H1 (cell line): ENCODE data around the gene KCNAB3. TPM values are rescaled to one million over a fixed set of nuclear protein-coding genes. Genes with fewer than 3 reads are reported as not detected.

Source experiments
- CTCF ChIA-PET: fragments of 300-600 bp; sonication (Branson Sonifier 250); formaldehyde crosslinking; loops from one replicate; lab custom pipeline; 2021; ENCODE audit not compliant: partially characterized antibody; lab: Charles Lee
- POLR2A ChIA-PET: fragments of 300-600 bp; sonication (Branson Sonifier 250); formaldehyde crosslinking; loops from one replicate; lab custom pipeline; 2021; ENCODE audit warnings: inconsistent platforms; ENCODE audit not compliant: partially characterized antibody; lab: Charles Lee
- DNase-seq, 2 experiments: peaks; one replicate each; pipeline versions ENCODE4 v3.0.0 to v3.0.0-alpha.2; 2010 to 2022; ENCODE audit warnings: low spot score in 2 of 2, low read depth in 1 of 2, mixed read lengths in 1 of 2
- FAIRE-seq: peaks from 2 replicates; lab custom pipeline; 2011; peaks lifted over from hg19 to GRCh38; lab: Jason Lieb, UNC
- H2AFZ ChIP-seq: 2 replicates; pipeline ENCODE4 v1.8.1; 2012; ENCODE audit warnings: low read length, inconsistent platforms
- H2AK5ac ChIP-seq: 2 replicates; pipeline ENCODE4 v1.6.1; 2013; ENCODE audit warnings: low read depth, low read length
- H2BK120ac ChIP-seq: replicated peaks from 2 replicates; pipeline ENCODE3; 2013; ENCODE audit warnings: low read depth, low read length, inconsistent platforms
- H2BK12ac ChIP-seq: 2 replicates; pipeline ENCODE4 v1.6.1; 2013; ENCODE audit warnings: low read depth, low read length
- H2BK15ac ChIP-seq: 2 replicates; pipeline ENCODE4 v1.6.1; 2013; ENCODE audit warnings: low read length
- H2BK20ac ChIP-seq: 2 replicates; pipeline ENCODE4 v1.6.1; 2013; ENCODE audit warnings: low read length
- H2BK5ac ChIP-seq: 2 replicates; pipeline ENCODE4 v1.6.1; 2013; ENCODE audit warnings: low read depth, low read length
- H3K14ac ChIP-seq: 2 replicates; pipeline ENCODE4 v1.6.1; 2013; ENCODE audit warnings: inconsistent platforms; ENCODE audit not compliant: insufficient read length
- H3K18ac ChIP-seq: 2 replicates; pipeline ENCODE4 v1.6.1; 2013; ENCODE audit warnings: low read length; ENCODE audit errors: extremely low read depth
- H3K23ac ChIP-seq: 2 replicates; pipeline ENCODE4 v1.6.1; 2013; ENCODE audit warnings: inconsistent platforms; ENCODE audit not compliant: insufficient read length
- H3K23me2 ChIP-seq: 2 replicates; pipeline ENCODE4 v1.6.1; 2013; ENCODE audit warnings: low read depth, low read length
- H3K27ac ChIP-seq: 2 replicates; pipeline ENCODE4 v1.6.1; 2011; ENCODE audit warnings: low read depth, low read length, inconsistent platforms
- H3K27me3 ChIP-seq, 4 experiments: replicated peaks in 1 of 4; 1 replicate in 1 of 4; 2 replicates in 3 of 4; pipeline versions ENCODE4 v1.6.1 to v1.8.1; 2011 to 2013; ENCODE audit warnings: low read length in 3 of 4, mild to moderate bottlenecking in 3 of 4, inconsistent platforms in 2 of 4, mixed read lengths in 2 of 4, moderate library complexity in 1 of 4; ENCODE audit not compliant: control insufficient read depth in 3 of 4, insufficient read depth in 3 of 4; ENCODE audit errors: extremely low read depth in 1 of 4
- H3K36me3 ChIP-seq, 4 experiments: 2 replicates each; pipeline versions ENCODE4 v1.6.1 to v1.8.1; 2011 to 2013; ENCODE audit warnings: mild to moderate bottlenecking in 4 of 4, low read length in 3 of 4, moderate library complexity in 2 of 4, control low read depth in 1 of 4, inconsistent platforms in 1 of 4; ENCODE audit not compliant: insufficient read depth in 4 of 4, control insufficient read depth in 2 of 4
- H3K4ac ChIP-seq: replicated peaks from 2 replicates; pipeline ENCODE3; 2013; ENCODE audit warnings: low read length, low read depth, mixed read lengths, inconsistent platforms; ENCODE audit not compliant: insufficient read length
- H3K4me1 ChIP-seq, 4 experiments: replicated peaks in 1 of 4; 1 replicate in 1 of 4; 2 replicates in 3 of 4; pipeline versions ENCODE4 v1.6.1 to v1.8.1; 2011 to 2013; ENCODE audit warnings: low read length in 3 of 4, inconsistent platforms in 2 of 4, mixed read lengths in 1 of 4; ENCODE audit not compliant: insufficient read depth in 4 of 4, control insufficient read depth in 3 of 4
- H3K4me2 ChIP-seq, 2 experiments: 2 replicates each; pipeline versions ENCODE4 v1.6.1 to v1.8.1; 2011 to 2013; ENCODE audit warnings: low read depth in 2 of 2, low read length in 2 of 2, control low read depth in 1 of 2, inconsistent platforms in 1 of 2, mild to moderate bottlenecking in 1 of 2; ENCODE audit not compliant: insufficient read depth in 1 of 2
- H3K4me3 ChIP-seq, 4 experiments: fragments of 200-600, 300-600 bp in 1 of 4; sonication (generic), shearing (Covaris generic), sonication (Bioruptor Twin) in 1 of 4; 2 replicates each; pipeline versions ENCODE4 v1.5.1 to v1.8.1; 2011 to 2016; ENCODE audit warnings: low read length in 4 of 4, low read depth in 3 of 4, control low read depth in 2 of 4, inconsistent platforms in 2 of 4, mild to moderate bottlenecking in 2 of 4, mixed read lengths in 1 of 4, moderate library complexity in 1 of 4; ENCODE audit not compliant: insufficient read depth in 2 of 4; ENCODE audit errors: extremely low read depth in 1 of 4
- H3K56ac ChIP-seq: replicated peaks from 2 replicates; pipeline ENCODE3; 2013; ENCODE audit warnings: low read depth, mild to moderate bottlenecking, mixed read lengths, low read length, inconsistent platforms; ENCODE audit not compliant: insufficient read length
- H3K79me1 ChIP-seq: 2 replicates; pipeline ENCODE4 v1.6.1; 2013; ENCODE audit warnings: low read depth, low read length, control low read depth
- H3K79me2 ChIP-seq, 2 experiments: 2 replicates each; pipeline versions ENCODE4 v1.6.1 to v1.8.1; 2012 to 2013; ENCODE audit warnings: low read length in 2 of 2, mild to moderate bottlenecking in 2 of 2, inconsistent platforms in 1 of 2; ENCODE audit not compliant: insufficient read depth in 2 of 2, control insufficient read depth in 1 of 2
- H3K9ac ChIP-seq, 4 experiments: replicated peaks in 1 of 4; 1 replicate in 1 of 4; 2 replicates in 3 of 4; pipeline versions ENCODE4 v1.6.1 to v1.8.1; 2011 to 2013; ENCODE audit warnings: low read depth in 3 of 4, low read length in 3 of 4, control low read depth in 2 of 4, mild to moderate bottlenecking in 2 of 4, moderate library complexity in 2 of 4, inconsistent platforms in 1 of 4; ENCODE audit errors: extremely low read depth in 1 of 4
- H3K9me3 ChIP-seq, 2 experiments: 2 replicates each; pipeline versions ENCODE4 v1.6.1 to v1.8.1; 2012 to 2013; ENCODE audit warnings: mild to moderate bottlenecking in 2 of 2, moderate library complexity in 2 of 2, control low read depth in 1 of 2, inconsistent platforms in 1 of 2, low read depth in 1 of 2, low read length in 1 of 2, mixed read lengths in 1 of 2; ENCODE audit not compliant: insufficient read depth in 2 of 2
- H4K20me1 ChIP-seq, 2 experiments: replicated peaks in 1 of 2; 2 replicates each; pipeline versions ENCODE3 to v1.8.1; 2011 to 2013; ENCODE audit warnings: inconsistent platforms in 2 of 2, low read length in 2 of 2, mild to moderate bottlenecking in 1 of 2; ENCODE audit not compliant: insufficient read depth in 2 of 2, control insufficient read depth in 1 of 2
- H4K5ac ChIP-seq: 2 replicates; pipeline ENCODE4 v1.6.1; 2013; ENCODE audit warnings: low read length, low read depth, mixed read lengths, inconsistent platforms; ENCODE audit not compliant: insufficient read length
- H4K8ac ChIP-seq: 2 replicates; pipeline ENCODE4 v1.8.0; 2013; ENCODE audit warnings: mild to moderate bottlenecking, moderate library complexity, low read length, inconsistent platforms; ENCODE audit not compliant: insufficient read depth; ENCODE audit errors: extremely low read depth
- H4K91ac ChIP-seq: replicated peaks from 2 replicates; pipeline ENCODE3; 2013; ENCODE audit warnings: low read length, mixed read lengths, inconsistent platforms; ENCODE audit not compliant: insufficient read length
- ATF3 ChIP-seq: IDR thresholded peaks from 2 replicates; pipeline ENCODE4 v1.6.1; 2011; ENCODE audit warnings: low read depth, mild to moderate bottlenecking, low read length; ENCODE audit not compliant: insufficient read depth
- BACH1 ChIP-seq: IDR thresholded peaks from 2 replicates; pipeline ENCODE4 v1.6.1; 2012; ENCODE audit warnings: low read length, improper control_type of control experiment
- BCL11A ChIP-seq, 2 experiments: IDR thresholded peaks; one replicate each; pipeline ENCODE4 v1.6.1; 2011; ENCODE audit warnings: low read depth in 2 of 2, low read length in 2 of 2, mild to moderate bottlenecking in 2 of 2
- CBX5 ChIP-seq: fragments of 300-800, 300-1000 bp; sonication (generic); IDR thresholded peaks from 2 replicates; pipeline ENCODE4 v1.7.1; 2016; ENCODE audit warnings: antibody characterized with exemption, low read length, low read depth
- EGR1 ChIP-seq: IDR thresholded peaks from 2 replicates; pipeline ENCODE4 v1.6.1; 2011; ENCODE audit warnings: low read depth, low read length, borderline replicate concordance
- EZH2 ChIP-seq: fragments of 200-600 bp; sonication (generic); IDR thresholded peaks from 2 replicates; pipeline ENCODE4 v1.7.1; 2012; ENCODE audit warnings: low read depth, mild to moderate bottlenecking, moderate library complexity, low read length, inconsistent platforms; ENCODE audit not compliant: severe bottlenecking
- GABPA ChIP-seq: IDR thresholded peaks from 2 replicates; pipeline ENCODE4 v1.6.1; 2011; ENCODE audit warnings: mild to moderate bottlenecking, low read length, moderate library complexity, borderline replicate concordance; ENCODE audit not compliant: insufficient read depth
- JUND ChIP-seq: IDR thresholded peaks from 2 replicates; pipeline ENCODE4 v1.6.1; 2011; ENCODE audit warnings: mild to moderate bottlenecking, improper control_type of control experiment, low read length
- PHF8 ChIP-seq: fragments of 200-600 bp; sonication (generic); conservative IDR thresholded peaks from 2 replicates; pipeline ENCODE4 v1.7.1; 2012; ENCODE audit warnings: low read depth, mild to moderate bottlenecking, inconsistent platforms, low read length, moderate library complexity
- SP2 ChIP-seq: IDR thresholded peaks from 2 replicates; pipeline ENCODE4 v1.6.1; 2012; ENCODE audit warnings: mild to moderate bottlenecking, low read length, inconsistent platforms
- TBP ChIP-seq: IDR thresholded peaks from 2 replicates; pipeline ENCODE4 v1.6.1; 2011; ENCODE audit warnings: low read depth, low read length, improper control_type of control experiment
- ZNF274 ChIP-seq: IDR thresholded peaks from 2 replicates; pipeline ENCODE4 v1.7.0; 2012; ENCODE audit warnings: low read length, borderline replicate concordance; ENCODE audit errors: extremely low read depth
- WGBS, 2 experiments: shearing (Covaris generic) in 1 of 2; methylation state at CpG; one replicate each; pipeline versions ENCODE4 v1.1.6 to v1.1.7; 2013 to 2015; ENCODE audit warnings: low lambda C conversion rate in 2 of 2, mixed read lengths in 2 of 2, inconsistent platforms in 1 of 2, low coverage in 1 of 2, missing lambda C conversion rate in 1 of 2; ENCODE audit not compliant: insufficient replicate concordance in 2 of 2, insufficient coverage in 1 of 2, insufficient read length in 1 of 2; ENCODE audit errors: extremely low coverage in 1 of 2, missing lambda C conversion rate in 1 of 2; 5-methylcytosine and 5-hydroxymethylcytosine counted together
- polyA plus RNA-seq, 7 experiments: library from polyadenylated mRNA; depleted of rRNA in 3 of 7; stranded (reverse) in 5 of 7; unstranded in 2 of 7; fragments of >200 nt in 5 of 7; fragments of 200-250 nt in 2 of 7; gene quantifications; 1 replicate in 5 of 7; 2 replicates in 1 of 7; 4 replicates in 1 of 7; pipeline versions ENCODE4 v1.2.1 to v1.2.3, GENCODE V29; 2011 to 2013; ENCODE audit warnings: missing spikeins in 2 of 7, mixed read lengths in 2 of 7
- total RNA-seq: library from RNA; stranded (reverse); fragmentation: NEBNext Ultra II Directional; extraction: Animal tissue kit (Norgen Biotek cat#: 25700); gene quantifications from 2 replicates; pipeline ENCODE4 v1.2.1, GENCODE V29; 2021
- TF ChIP-seq, protein P1 (sequence below): IDR thresholded peaks from 2 replicates; pipeline ENCODE4 v1.6.1; 2011; ENCODE audit warnings: low read length, improper control_type of control experiment

The KCNAB3 gene
- total and polyA plus RNA-seq, 2 of the 8 experiments (the other 6 are each of a cell fraction or from before 2014, with no cell fraction given), result 1.7 to 2.4 TPM

DNA sequence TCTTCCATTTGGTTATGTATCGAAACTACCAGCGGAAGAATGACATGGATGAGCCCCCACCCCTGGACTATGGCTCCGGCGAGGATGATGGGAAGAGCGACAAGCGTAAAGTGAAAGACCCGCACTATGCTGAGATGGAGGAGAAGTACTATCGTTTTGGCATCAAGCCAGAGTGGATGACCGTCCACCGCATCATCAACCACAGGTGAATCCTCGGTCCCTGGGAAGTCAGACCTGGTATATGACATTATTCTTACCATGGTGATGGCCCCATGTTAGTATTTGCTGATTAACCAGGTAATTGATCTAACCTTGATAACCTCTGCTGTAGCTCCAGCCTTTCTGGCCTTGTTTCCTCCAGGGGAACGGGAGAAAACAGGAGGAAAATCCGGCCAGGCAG, 32.6 kb downstream of the KCNAB3 start:
- H3K23me2 ChIP-seq, result no peaks in the 10 kb centered on the region
- H3K27me3 ChIP-seq, result no peaks in the 10 kb centered on the region
- no peaks in the 10 kb centered on the region for H3K4me1 ChIP-seq
- no peak overlapping the region for H3K14ac ChIP-seq
- no peak overlapping the region for H2BK5ac ChIP-seq
- no peaks in the 10 kb centered on the region for H4K20me1 ChIP-seq
- FAIRE-seq, result no peak
- H4K8ac ChIP-seq, result no peak overlapping the region
- H2AK5ac ChIP-seq, result no peak overlapping the region
- no peak overlapping the region for H3K23ac ChIP-seq
- DNase-seq, result no peak
- no peak overlapping the region for H2BK20ac ChIP-seq
- no peaks in the 10 kb centered on the region for H3K79me1 ChIP-seq
- H3K9me3 ChIP-seq, result no peaks in the 10 kb centered on the region; a peak in 1 of 4 replicates
- H2BK12ac ChIP-seq, result no peak overlapping the region
- H3K27ac ChIP-seq, result no peak overlapping the region
- ChIA-PET POLR2A (no interaction called here), CTCF (interaction anchor here (1.0 to 2.9 kb wide), 9 partner anchors 15 to 153 kb away, joined by 3 to 11 read pairs (median 3); no protein-coding TSS in a partner anchor)
- no peak overlapping the region for H2AFZ ChIP-seq
- no peak overlapping the region for H2BK15ac ChIP-seq
- H3K36me3 ChIP-seq, result peaks cover 0 to 5% (median 2%) of the 10 kb centered on the region in 4 experiments; a peak in 3 of 8 replicates
- H3K18ac ChIP-seq, result no peak overlapping the region
- no peak overlapping the region for H3K56ac ChIP-seq
- no peak overlapping the region for H2BK120ac ChIP-seq
- H4K5ac ChIP-seq, result no peak overlapping the region
- H3K4ac ChIP-seq, result no peak overlapping the region
- no peak overlapping the region for H4K91ac ChIP-seq
- H3K4me2 ChIP-seq, result no peak overlapping the region
- no peak overlapping the region for H3K9ac ChIP-seq
- WGBS, 2 experiments, result 93% methylated on average over 13 of the region's 13 CpGs; no CpG with 5 or more reads in 1 of the 2 experiments
- no peaks in the 10 kb centered on the region for H3K79me2 ChIP-seq
- no peak overlapping the region for H3K4me3 ChIP-seq
- TF ChIP-seq EGR1 (no peak), GABPA (no peak), SP2 (no peak), CBX5 (no peak), BCL11A (IDR thresholded peaks at IDR 0.05; ENCODE audit: low read depth in 2 of 2, low read length in 2 of 2) (no peak), ZNF274 (no peak), TBP (no peak), EZH2 (no peak), PHF8 (no peak), ATF3 (no peak), BACH1 (no peak), JUND (no peak)
- TF ChIP-seq, protein P1, sequence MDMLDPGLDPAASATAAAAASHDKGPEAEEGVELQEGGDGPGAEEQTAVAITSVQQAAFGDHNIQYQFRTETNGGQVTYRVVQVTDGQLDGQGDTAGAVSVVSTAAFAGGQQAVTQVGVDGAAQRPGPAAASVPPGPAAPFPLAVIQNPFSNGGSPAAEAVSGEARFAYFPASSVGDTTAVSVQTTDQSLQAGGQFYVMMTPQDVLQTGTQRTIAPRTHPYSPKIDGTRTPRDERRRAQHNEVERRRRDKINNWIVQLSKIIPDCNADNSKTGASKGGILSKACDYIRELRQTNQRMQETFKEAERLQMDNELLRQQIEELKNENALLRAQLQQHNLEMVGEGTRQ, result no peak
